GM18499 (cell line): ENCODE data around the gene PDCL2.
A peak's percentile ranks its signal among the peaks of the same experiment; 100 is the strongest.
"Not testable (repeated sequence)": the region's sequence is repeated elsewhere in the genome, so short reads cannot be mapped to it uniquely, and the experiment has no call there.

Experiments
- ATAC-seq: cut with Tn5 transposase; IDR thresholded peaks from one replicate; pipeline ENCODE4 v1.9.1; 2021; ENCODE audit warnings: moderate number of reproducible peaks; ENCODE audit not compliant: insufficient read depth, unreplicated experiment

PDCL2 gene, protein sequence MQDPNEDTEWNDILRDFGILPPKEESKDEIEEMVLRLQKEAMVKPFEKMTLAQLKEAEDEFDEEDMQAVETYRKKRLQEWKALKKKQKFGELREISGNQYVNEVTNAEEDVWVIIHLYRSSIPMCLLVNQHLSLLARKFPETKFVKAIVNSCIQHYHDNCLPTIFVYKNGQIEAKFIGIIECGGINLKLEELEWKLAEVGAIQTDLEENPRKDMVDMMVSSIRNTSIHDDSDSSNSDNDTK

GRCh38 chr4:55592014-55592413 is at the start of gene PDCL2:
Gene PDCL2 (minus strand): TSS chr4:55592245. CDS start chr4:55592109, 136 bp downstream.
- no peak for ATAC-seq

DNA sequence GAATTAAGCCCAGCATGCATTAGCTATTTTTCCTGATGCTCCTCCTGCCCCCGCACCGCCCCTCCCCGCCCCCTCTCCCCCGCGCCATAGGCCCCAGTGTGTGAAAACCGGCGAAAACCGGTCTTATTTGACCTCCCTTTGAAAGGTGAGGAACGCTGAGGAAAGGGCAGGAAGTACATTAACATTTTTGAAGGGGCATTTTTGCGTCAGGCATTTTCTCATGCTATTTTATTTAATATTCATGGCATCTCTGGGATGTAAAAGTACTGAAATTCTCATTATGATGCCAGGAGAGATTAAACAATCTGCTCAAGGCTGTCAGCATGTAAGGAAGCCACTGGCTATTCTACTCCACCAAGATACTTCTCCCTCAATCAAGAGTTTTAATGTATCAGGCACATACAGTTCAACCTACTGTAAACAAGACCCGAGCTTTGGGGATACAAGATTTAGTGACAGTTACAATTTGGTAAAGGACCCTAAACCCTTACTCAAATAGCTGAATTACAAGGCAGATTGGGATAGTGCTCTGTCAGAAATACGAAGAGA is 45.3 kb upstream of the PDCL2 start:
- no peak for ATAC-seq

DNA sequence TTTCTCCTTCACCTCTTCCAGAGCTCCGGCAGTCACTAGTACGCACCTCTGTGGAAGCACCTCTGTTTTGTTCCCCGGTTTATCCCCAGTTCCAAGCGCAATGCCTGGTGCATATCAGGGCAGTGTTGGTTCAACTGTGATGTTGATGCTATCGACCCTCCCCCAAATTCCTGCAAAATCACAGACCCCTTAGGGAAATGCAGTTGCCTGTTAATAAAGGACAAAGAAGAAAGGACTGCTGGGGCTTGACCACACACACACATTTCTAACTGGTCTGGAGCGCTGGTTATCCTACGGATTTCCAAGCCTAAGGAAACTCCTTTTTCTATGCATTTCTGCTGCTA is 44.6 kb upstream of the PDCL2 start:
- ATAC-seq = no peak

- no peak for ATAC-seq
Measured at GRCh38 chr4:55635741-55636655, 44.0 kb upstream of the PDCL2 start, which contains the start of gene NMU. Gene NMU (minus strand): TSS chr4:55636298. CDS start chr4:55636192, 106 bp downstream.

DNA sequence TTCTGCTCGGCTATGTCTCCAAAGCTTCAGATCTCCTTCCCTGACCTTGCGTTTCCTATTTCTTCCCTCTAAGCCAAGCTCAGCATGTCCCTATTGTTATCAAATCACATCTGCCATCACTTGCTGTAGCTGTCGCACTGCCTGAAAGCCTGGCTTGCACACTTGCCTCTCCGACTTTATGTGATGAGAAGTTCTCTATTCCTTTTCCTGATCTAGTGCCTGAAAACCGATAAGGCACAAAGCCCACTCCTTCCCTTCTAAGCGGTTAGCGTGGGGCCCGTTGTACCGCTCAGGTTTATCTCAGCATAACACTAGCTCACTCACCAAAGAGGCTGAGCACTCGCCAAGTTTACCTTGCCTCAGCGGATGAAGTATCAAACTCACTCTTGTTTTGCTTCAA is 43.2 kb upstream of the PDCL2 start:
- no peak for ATAC-seq

DNA sequence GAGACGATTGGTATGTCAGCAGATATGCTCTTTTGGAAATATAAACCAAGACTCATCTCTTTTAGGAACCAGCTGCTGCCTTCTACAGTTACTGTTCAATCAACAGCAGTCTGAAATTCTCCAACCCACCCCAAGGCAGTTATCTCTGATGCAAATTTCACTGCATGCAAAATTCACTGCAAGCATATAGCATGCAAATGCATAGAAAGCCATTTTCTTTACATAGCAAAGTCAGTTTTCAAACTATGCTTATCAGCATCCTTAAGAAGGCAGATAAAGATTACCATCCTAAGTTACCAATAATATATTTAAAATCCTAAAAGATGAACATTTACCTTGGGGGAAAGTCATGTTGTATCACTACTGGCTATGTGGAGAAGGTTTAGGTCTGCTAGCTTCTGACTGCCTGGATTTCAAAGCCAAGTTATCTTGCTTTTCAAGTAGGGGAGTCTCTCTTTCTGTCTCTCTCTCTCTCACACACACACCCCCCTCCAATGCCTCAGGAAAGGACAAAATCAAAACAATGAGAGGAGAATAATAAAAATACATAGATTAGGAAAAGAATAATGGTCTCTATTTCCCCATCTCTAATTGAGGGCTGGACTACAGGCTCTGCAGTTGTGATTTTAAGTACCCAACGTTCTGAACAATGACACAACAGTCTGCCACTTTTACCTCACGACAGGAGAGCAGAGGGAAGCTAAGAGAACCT is 42.5 kb upstream of the PDCL2 start:
- no peak for ATAC-seq

DNA sequence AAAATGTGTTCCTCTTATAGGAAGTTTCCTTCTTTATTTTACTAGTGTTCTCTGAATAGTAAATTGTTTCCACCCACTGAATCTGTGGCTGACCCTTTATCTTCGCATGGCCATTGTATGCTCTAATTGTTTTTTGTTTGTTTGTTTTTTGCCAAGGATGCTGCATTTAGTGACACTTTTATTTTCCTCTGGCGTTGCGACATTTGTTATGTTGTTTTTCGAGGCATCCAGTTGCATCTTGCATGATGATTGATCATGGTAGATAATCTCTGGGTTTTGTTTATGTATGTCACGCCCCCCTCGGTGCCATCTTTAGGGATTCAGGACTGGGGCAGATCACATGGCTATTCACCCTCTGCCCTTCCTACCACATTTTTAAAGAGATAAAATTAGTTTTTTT is 41.9 kb upstream of the PDCL2 start:
- no peak for ATAC-seq

GRCh38 chr4:55625835-55626234 is 33.8 kb upstream of the PDCL2 start:
- no peak for ATAC-seq

DNA sequence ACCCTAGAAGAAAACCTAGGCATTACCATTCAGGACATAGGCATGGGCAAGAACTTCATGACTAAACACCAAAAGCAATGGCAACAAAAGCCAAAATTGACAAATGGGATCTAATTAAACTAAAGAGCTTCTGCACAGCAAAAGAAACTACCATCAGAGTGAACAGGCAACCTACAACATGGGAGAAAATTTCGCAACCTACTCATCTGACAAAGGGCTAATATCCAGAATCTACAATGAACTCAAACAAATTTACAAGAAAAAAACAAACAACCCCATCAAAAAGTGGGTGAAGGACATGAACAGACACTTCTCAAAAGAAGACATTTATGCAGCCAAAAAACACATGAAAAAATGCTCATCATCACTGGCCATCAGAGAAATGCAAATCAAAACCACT is 32.0 kb upstream of the PDCL2 start:
- ATAC-seq = not testable (repeated sequence)

DNA sequence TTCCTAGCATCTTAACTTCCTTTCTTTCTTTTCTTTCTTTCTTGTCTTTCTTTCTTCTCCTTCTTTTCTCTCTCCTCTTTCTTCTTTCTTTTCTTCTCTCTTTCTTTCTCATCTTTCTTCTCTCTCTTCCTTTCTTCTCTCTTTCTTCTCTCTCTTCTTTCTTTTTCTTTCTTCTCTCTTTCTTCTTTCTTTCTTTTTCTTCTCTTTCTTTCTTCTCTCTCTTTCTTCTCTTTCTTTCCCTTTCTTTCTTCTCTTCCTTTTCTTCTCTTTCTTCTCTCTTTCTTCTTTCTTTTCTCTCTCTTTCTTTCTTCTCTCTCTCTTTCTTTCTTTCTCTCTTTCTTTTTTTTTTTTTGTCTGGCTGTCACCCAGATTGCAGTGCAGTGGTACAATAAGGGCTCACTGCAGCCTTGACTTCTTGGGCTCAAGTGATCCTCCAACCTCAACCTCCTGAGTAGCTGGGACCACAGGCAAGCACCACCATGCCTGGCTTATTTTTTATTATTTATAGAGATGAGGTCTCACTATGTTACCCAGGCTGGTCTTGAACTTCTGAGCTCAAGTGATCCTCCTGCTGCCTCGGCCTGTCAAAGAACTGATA is 26.6 kb upstream of the PDCL2 start:
- ATAC-seq = no peak

GRCh38 chr4:55617587-55618197 is 25.6 kb upstream of the PDCL2 start:
- ATAC-seq = peak; percentile 99

- no peak for ATAC-seq
Measured at GRCh38 chr4:55615008-55615407, 23.0 kb upstream of the PDCL2 start.

DNA sequence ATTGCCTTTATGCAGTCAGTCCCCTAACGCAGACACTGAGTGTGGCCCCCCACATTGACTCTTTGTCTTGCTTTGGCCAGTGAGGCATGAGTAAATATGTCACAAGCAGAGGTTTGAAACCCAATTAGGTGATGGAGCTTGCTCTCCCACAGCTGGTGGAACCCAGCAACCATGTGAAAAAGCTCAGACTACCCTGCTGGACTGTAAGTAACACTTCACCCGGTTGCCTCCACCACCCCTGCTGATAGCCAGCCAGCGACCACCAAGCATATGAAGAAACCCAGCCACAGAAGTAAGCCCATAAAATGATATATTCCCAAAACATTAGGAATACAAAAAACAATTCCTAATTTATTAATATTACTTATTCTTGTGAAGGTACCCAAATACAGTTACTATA is 21.6 kb upstream of the PDCL2 start:
- no peak for ATAC-seq

DNA sequence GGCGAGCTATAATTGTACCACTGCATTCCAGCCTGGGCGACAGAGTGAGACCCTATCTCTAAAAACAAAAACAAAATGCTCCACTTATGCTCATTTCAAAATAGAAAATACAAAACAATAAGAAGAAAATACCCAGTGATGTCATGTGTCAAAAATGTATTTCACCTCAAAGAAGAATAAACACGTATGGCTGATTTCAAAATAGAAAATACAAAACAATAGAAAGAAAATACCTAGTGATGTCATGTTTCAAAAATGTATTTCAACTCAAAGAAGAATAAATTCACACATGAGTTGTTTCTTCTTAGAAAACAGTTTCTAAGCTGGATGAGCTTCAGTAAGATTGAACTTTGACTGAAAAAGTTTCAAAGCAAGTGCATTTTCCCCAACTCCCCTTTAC is 20.3 kb upstream of the PDCL2 start:
- no peak for ATAC-seq

DNA sequence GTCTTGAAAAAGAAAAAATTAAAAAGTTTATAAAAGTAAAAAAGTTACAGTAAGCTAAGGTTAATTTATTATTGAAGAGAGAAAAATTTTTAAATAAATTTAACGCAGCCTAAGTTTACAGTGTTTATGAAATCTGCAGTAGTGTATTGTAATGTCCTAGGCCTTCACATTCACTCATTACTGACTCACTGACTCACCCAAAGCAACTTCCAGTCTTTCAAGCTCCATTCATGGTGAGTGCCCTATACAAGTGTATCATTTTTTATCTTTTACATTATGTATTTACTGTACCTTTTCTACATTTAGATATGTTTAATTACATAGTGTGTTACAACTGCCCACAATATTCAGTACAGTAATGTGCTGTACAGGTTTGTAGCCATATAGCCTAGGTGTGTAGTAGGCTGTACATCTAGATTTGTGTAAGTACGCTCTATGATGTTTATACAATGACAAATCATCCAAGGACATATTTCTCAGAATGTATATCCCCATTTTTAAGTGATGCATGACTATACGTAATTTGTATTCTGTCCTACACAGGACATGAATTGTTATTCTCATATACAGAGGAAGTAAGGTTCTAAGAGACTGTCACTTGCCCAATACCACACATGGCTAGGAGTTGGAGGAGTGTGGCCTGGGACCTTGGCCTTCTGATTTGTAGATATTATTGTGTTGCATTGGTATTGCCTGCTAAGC is 19.5 kb upstream of the PDCL2 start:
- no peak for ATAC-seq

- ATAC-seq = no peak
Measured at GRCh38 chr4:55610381-55610780, 18.3 kb upstream of the PDCL2 start.

DNA sequence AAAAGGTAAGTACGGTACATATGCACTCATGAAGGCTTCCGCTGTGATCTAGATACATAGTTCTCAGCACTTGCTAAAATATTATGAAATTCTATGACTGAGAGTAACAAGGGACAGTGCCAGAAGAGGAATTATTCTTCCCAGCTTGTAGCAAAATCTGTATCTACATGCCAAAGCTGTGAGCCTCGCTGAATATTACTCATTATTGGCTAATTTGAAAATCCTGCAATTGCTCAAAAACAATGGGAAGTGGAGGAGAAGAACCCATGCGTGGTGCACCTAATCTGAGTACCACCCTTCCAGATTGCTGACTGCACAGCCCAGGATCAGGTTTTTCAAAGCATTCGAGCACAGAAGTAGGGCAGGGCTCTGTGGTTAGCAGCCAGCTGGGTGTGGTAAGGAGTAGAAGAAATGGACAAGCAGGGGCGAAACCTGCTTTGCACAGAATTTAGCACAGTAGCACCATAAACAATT is 17.4 kb upstream of the PDCL2 start:
- no peak for ATAC-seq

DNA sequence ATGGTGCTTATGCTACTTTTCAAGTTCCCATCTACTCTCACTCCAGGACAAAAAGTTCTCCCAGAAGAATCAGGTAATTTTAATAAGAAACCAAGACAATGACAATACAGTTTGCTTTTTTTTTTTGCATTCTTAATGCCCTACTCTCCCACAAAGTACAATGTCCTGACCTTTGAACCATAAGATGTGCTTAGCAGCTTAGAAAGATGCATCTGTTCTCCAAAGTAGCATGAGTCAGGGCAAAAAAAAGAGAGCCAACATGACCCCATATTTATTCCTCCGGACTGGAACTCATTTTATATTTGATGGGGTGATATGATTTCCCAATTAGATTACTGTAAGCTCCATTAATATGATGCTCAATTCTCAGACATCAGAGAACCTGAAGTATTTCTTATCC is 16.5 kb upstream of the PDCL2 start:
- ATAC-seq = no peak

DNA sequence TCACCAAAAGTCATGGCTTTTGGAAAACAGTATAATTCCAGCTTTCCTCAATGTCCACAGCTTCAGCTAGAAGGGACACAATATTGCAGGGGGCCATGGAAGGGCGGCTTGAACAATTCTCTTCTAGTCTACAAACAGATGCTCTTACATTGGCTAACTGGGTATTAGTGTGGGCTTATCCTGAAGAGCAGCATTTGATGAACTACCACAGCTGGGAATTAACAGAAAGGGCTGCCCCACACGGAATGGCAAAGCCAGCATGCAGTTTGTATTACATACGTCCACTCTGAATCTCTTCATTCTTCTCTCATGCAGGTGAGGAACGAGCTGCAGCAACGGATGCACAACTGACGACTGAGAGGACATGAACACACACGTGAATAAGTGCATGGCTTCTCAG is 13.0 kb upstream of the PDCL2 start:
- no peak for ATAC-seq
